ENCODE measurements around the gene IFI30. TPM values are rescaled to one million over a fixed set of nuclear protein-coding genes. Genes with fewer than 3 reads are reported as not detected.

IFI30 gene
- total and polyA plus RNA-seq, 2 donors (not counting 3 experiments of a cell fraction or from before 2014, with no cell fraction given), result 1.1 to 1.6 TPM

GRCh38 chr19:18156268-18156667, 17.3 kb upstream of the IFI30 start:
- H3K27ac ChIP-seq (ENCODE audit: insufficient read depth, low read depth, low read length), result no peak overlapping the region
- ChIA-PET CTCF (interaction anchor here (0.8 to 1.7 kb wide), 2 partner anchors 12 to 43 kb away, joined by 4 to 6 read pairs; no protein-coding TSS in a partner anchor), POLR2A (no interaction called here)
- DNase-seq (ENCODE audit: low read depth, low spot score), result no peak
- TF ChIP-seq MAX (IDR thresholded peaks at IDR 0.05; ENCODE audit: insufficient read depth, insufficient read length), result no peak
- TF ChIP-seq FOS (IDR thresholded peaks at IDR 0.05; ENCODE audit: borderline replicate concordance, insufficient read depth, low read length), result no peak
- no peak for TF ChIP-seq MYC (IDR thresholded peaks at IDR 0.05; ENCODE audit: low read depth, low read length)
- TF ChIP-seq POLR2A (IDR thresholded peaks at IDR 0.05; ENCODE audit: low read depth, low read length), result no peak
- TF ChIP-seq, protein P1, sequence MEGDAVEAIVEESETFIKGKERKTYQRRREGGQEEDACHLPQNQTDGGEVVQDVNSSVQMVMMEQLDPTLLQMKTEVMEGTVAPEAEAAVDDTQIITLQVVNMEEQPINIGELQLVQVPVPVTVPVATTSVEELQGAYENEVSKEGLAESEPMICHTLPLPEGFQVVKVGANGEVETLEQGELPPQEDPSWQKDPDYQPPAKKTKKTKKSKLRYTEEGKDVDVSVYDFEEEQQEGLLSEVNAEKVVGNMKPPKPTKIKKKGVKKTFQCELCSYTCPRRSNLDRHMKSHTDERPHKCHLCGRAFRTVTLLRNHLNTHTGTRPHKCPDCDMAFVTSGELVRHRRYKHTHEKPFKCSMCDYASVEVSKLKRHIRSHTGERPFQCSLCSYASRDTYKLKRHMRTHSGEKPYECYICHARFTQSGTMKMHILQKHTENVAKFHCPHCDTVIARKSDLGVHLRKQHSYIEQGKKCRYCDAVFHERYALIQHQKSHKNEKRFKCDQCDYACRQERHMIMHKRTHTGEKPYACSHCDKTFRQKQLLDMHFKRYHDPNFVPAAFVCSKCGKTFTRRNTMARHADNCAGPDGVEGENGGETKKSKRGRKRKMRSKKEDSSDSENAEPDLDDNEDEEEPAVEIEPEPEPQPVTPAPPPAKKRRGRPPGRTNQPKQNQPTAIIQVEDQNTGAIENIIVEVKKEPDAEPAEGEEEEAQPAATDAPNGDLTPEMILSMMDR (IDR thresholded peaks at IDR 0.05; ENCODE audit: extremely low read depth in 1 of 2, insufficient read depth in 1 of 2, low read depth in 1 of 2, low read length in 2 of 2), result no peak
- no peak for TF ChIP-seq POLR2AphosphoS5 (IDR thresholded peaks at IDR 0.05; ENCODE audit: insufficient read depth, low read depth, low read length)
- TF ChIP-seq GATA2 (IDR thresholded peaks at IDR 0.05; ENCODE audit: insufficient read depth, insufficient read length, low read depth, low read length), result no peak
- H3K4me3 ChIP-seq (replicated peaks in 1 of 3; ENCODE audit: insufficient read depth in 1 of 3, low read depth in 1 of 3, low read length in 3 of 3), result no peak overlapping the region
- no peak for FAIRE-seq
- intact Hi-C loops (cut with micrococcal nuclease) (no loop called here), dilution Hi-C loops (cut with MboI; ENCODE audit: extremely low pct_ligation_motif_present, low sequenced_read_pairs) (no loop called here)
- H3K4me1 ChIP-seq (ENCODE audit: control insufficient read depth, extremely low read depth, insufficient read depth, low read length), result peaks cover 28% of the 10 kb centered on the region
- H3K9ac ChIP-seq (replicated peaks; ENCODE audit: extremely low read depth, insufficient read depth, low read length), result no peak overlapping the region
- BruUV-seq (replicated peaks), result no TSS peak
- peaks cover 0 to 9% of the 10 kb centered on the region in 2 experiments for H3K36me3 ChIP-seq (ENCODE audit: control insufficient read depth in 2 of 2, extremely low read depth in 1 of 2, insufficient read depth in 2 of 2, low read length in 2 of 2)
- no peak overlapping the region for H3K4me2 ChIP-seq (ENCODE audit: insufficient read depth, low read length)
- no peaks in the 10 kb centered on the region for H4K20me1 ChIP-seq (replicated peaks; ENCODE audit: control insufficient read depth, extremely low read depth, insufficient read depth, low read length)
- no peaks in the 10 kb centered on the region for H3K9me1 ChIP-seq (replicated peaks; ENCODE audit: control insufficient read depth, extremely low read depth, insufficient read depth, low read length)
- H2AFZ ChIP-seq (ENCODE audit: low read depth, low read length), result no peak overlapping the region
- H3K9me3 ChIP-seq (replicated peaks; ENCODE audit: control insufficient read depth, insufficient read depth, low read length), result no peaks in the 10 kb centered on the region
- H3K79me2 ChIP-seq (ENCODE audit: control insufficient read depth, insufficient read depth, low read length), result peaks cover 11% of the 10 kb centered on the region
- H3K27me3 ChIP-seq (ENCODE audit: control insufficient read depth in 2 of 2, insufficient read depth in 2 of 2, low read length in 2 of 2), result no peaks in the 10 kb centered on the region

Data from endothelial cell of umbilical vein (primary cell).